HEK293T (cell line): ENCODE measurements around the gene CST3.

Experiments used
- ARNT ChIP-seq: fragments of 450-650 bp; IDR thresholded peaks from 2 replicates; pipeline ENCODE4 v1.6.1; 2017; ENCODE audit warnings: mild to moderate bottlenecking
- BHLHE40 ChIP-seq: fragments of 450-650 bp; IDR thresholded peaks from 2 replicates; pipeline ENCODE4 v1.6.1; 2016; ENCODE audit warnings: mild to moderate bottlenecking, moderate library complexity, borderline replicate concordance
- CTBP1 ChIP-seq: fragments of 450-650 bp; IDR thresholded peaks from 2 replicates; pipeline ENCODE4 v1.6.1; 2016; ENCODE audit warnings: borderline replicate concordance
- ELF4 ChIP-seq: fragments of 450-650 bp; IDR thresholded peaks from 2 replicates; pipeline ENCODE4 v1.6.1; 2017; ENCODE audit warnings: antibody characterized with exemption
- FOXA1 ChIP-seq: fragments of 450-650 bp; IDR thresholded peaks from 2 replicates; pipeline ENCODE4 v1.6.1; 2016; ENCODE audit warnings: mild to moderate bottlenecking
- FOXK2 ChIP-seq: fragments of 450-650 bp; IDR thresholded peaks from 2 replicates; pipeline ENCODE4 v1.6.1; 2016; ENCODE audit warnings: mild to moderate bottlenecking
- FOXM1 ChIP-seq: fragments of 450-650 bp; IDR thresholded peaks from 2 replicates; pipeline ENCODE4 v1.6.1; 2017; ENCODE audit warnings: mild to moderate bottlenecking, borderline replicate concordance
- HDGF ChIP-seq: fragments of 450-650 bp; IDR thresholded peaks from 2 replicates; pipeline ENCODE4 v1.6.1; 2017; ENCODE audit warnings: antibody characterized with exemption, borderline replicate concordance
- LEF1 ChIP-seq: fragments of 450-650 bp; IDR thresholded peaks from 2 replicates; pipeline ENCODE4 v1.6.1; 2017; ENCODE audit warnings: mild to moderate bottlenecking, borderline replicate concordance
- NFRKB ChIP-seq: fragments of 450-650 bp; IDR thresholded peaks from 2 replicates; pipeline ENCODE4 v1.6.1; 2016; ENCODE audit warnings: mild to moderate bottlenecking, moderate library complexity
- PKNOX1 ChIP-seq: fragments of 450-650 bp; IDR thresholded peaks from 2 replicates; pipeline ENCODE4 v1.6.1; 2016
- SP1 ChIP-seq: fragments of 450-650 bp; IDR thresholded peaks from 2 replicates; pipeline ENCODE4 v1.6.1; 2017
- SUZ12 ChIP-seq: fragments of 450-650 bp; IDR thresholded peaks from 2 replicates; pipeline ENCODE4 v1.6.1; 2016; ENCODE audit warnings: mild to moderate bottlenecking
- ZNF384 ChIP-seq: fragments of 450-650 bp; IDR thresholded peaks from 2 replicates; pipeline ENCODE4 v1.6.1; 2016

DNA sequence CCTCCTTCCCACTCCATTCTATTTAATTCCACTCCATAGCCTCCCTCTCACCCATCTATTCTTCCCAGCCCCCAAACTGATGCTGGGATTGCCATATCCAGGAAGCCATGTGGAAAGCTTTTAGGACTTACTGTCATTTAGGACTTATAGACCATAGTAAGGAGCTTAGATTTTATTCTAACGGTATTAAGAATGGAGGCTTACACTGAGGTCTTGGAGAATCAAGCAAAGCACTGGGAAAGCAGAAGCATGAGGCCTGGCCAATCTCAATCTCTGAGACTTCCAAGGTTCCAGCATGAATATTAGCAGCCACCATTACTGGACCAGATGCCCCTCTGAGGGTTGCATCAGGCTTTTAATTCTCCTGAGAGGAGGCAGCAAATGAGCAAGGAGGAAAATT, 33.4 kb downstream of the CST3 start:
- no peak for TF ChIP-seq FOXM1
- TF ChIP-seq ELF4, result no peak
- no peak for TF ChIP-seq NFRKB
- TF ChIP-seq FOXA1, result no peak
- TF ChIP-seq ARNT, result no peak
- TF ChIP-seq FOXK2, result no peak
- TF ChIP-seq HDGF, result no peak
- no peak for TF ChIP-seq SUZ12
- TF ChIP-seq ZNF384, result no peak
- TF ChIP-seq PKNOX1, result no peak
- TF ChIP-seq SP1, result no peak
- no peak for TF ChIP-seq BHLHE40
- no peak for TF ChIP-seq CTBP1
- TF ChIP-seq LEF1, result no peak
